GM18951 (cell line): ENCODE results near the gene TRIM33.
"Not testable (repeated sequence)": the region's sequence is repeated elsewhere in the genome, so short reads cannot be mapped to it uniquely, and the experiment has no call there.

ENCODE experiments used
- POLR2A ChIP-seq: IDR thresholded peaks from 4 replicates; pipeline ENCODE4 v1.6.1; 2011; ENCODE audit warnings: mild to moderate bottlenecking; ENCODE audit not compliant: insufficient read length, insufficient read depth; ENCODE audit errors: extremely low read depth
- in situ Hi-C: fragments of 300-500 bp; cut with MboI; formaldehyde crosslinking; loops from one replicate; pipeline ENCODE4 v1.12.0; 2022; ENCODE audit warnings: low sequenced_read_pairs, mixed read lengths, inconsistent platforms; ENCODE audit not compliant: unreplicated experiment

Gene TRIM33

DNA sequence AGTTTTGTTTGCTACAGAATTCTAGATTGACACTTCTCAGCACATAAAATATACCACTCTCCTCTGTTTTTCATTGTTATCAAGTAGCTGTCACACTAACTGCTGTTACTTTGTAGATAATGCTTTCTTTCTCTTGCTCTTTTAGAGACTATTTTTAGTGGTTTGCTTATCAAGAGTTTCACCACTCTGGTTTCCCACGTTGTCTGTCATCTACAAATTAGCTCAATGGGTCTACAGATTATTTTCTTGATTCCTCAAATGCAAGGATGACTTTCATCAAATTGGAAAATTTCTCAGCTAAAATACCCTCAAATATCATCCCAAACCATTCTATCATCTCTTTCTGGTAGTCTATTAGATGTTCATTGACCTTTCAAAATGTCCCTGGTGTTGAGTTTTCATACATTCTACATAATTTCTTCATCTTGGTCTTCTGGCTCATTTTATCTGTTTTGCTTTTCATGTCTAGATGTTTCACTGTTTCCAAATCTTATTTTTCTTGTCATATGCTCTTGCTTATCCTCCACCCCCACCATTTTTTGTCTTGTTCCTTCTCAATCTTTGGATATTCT lies 122.5 kb downstream of the TRIM33 start:
- TF ChIP-seq POLR2A, result no peak

GRCh38 chr1:114387585-114387984 lies 123.4 kb downstream of the TRIM33 start:
- in situ Hi-C loops, result not testable (repeated sequence)

More for the DNA sequence above, 122.5 kb downstream of the TRIM33 start:
- in situ Hi-C loops, result no loop called here

- in situ Hi-C loops, result no loop called here
- no peak for TF ChIP-seq POLR2A
Measured at GRCh38 chr1:114387010-114387360, 124.0 kb downstream of the TRIM33 start.

GRCh38 chr1:114386129-114387009 lies 124.6 kb downstream of the TRIM33 start:
- in situ Hi-C loops, result no loop called here
- no peak for TF ChIP-seq POLR2A

DNA sequence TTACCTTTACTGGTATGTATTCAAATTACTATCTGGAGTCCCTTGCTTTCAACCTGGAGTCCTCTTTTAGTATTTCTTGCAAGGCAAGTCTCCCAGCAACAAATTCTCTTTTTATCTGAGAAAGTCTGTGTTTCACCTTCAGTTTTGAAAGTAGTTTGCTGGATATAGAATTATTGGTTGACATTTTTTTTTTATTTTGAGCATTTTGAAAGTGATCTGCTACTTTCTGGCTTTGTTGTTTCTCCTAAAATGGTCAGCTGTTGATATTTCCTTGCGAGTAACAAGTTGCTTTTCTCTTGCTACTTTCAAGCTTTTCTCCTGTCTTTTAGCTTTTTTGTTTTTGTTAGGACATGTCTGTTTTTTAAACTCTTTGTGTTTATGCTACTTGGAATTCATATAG lies 126.1 kb downstream of the TRIM33 start:
- in situ Hi-C loops, result no loop called here
- TF ChIP-seq POLR2A, result no peak

- in situ Hi-C loops, result loop anchor here (10.0 kb wide), 1 partner anchor 155 kb away; no protein-coding TSS in a partner anchor
- no peak for TF ChIP-seq POLR2A
Measured at GRCh38 chr1:114379987-114380386, 131.0 kb downstream of the TRIM33 start.

DNA sequence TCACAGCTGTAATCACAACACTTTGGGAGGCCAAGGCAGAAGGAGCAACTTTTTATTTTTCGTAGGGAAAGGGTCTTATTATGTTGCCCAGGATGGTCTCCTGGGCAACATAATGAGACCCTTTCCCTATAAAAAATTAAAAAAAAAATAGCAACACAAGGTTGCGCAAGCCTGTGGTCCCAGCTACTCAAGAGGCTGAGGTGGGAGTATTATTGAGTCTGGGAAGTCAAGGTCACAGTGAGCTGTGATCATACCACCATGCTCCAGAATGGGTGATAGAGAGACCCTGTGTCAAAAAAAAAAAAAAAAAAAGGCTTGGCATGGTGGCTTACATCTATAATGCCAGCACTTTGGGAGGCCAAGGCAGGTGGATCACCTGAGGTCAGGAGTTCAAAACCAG lies 131.6 kb downstream of the TRIM33 start:
- in situ Hi-C loops, result loop anchor here (10.0 kb wide), 1 partner anchor 155 kb away; no protein-coding TSS in a partner anchor
- TF ChIP-seq POLR2A, result no peak

DNA sequence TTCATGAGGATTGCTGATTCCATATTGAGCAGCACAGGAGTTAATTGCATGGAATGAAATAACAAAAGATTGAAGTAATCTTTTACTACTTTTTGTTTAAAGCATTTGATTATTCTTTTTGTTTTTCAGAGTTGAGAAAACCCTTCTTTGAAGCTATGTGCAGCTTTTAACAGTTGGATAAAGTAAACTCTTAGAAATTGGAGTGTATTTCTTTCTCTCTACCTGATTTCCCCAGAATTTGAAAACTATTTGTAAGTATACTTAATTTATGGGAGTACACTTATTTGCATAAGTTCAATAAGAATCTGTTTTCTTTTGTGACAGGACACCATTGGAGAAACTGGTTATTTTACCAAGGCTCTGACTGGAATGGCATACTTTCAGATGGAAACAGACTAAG lies 133.6 kb downstream of the TRIM33 start:
- in situ Hi-C loops, result loop anchor here (10.0 kb wide), 1 partner anchor 157 kb away; no protein-coding TSS in a partner anchor

DNA sequence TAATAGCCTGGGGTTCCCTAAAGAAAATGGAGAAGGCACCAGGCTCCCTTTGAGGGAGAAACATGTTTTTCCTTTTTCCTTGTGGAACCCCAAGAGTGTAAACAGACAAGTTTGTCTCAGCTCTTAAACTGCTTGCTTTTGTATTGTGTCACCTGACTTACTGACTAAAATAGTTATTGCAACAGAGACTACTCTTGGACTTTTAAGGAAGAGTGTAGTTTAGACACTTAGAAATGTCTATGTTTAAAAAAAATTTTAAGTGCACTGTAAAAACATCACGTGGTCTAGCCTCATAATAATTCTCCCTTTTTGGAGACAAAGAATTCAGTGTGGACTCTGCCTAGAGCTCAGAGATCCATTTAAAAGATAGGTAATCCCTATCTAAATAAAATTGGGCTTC lies 141.1 kb downstream of the TRIM33 start:
- TF ChIP-seq POLR2A, result no peak
- in situ Hi-C loops, result loop anchor here (10.0 kb wide), 1 partner anchor 165 kb away; no protein-coding TSS in a partner anchor

More for the DNA sequence above, 133.6 kb downstream of the TRIM33 start:
- TF ChIP-seq POLR2A, result no peak

DNA sequence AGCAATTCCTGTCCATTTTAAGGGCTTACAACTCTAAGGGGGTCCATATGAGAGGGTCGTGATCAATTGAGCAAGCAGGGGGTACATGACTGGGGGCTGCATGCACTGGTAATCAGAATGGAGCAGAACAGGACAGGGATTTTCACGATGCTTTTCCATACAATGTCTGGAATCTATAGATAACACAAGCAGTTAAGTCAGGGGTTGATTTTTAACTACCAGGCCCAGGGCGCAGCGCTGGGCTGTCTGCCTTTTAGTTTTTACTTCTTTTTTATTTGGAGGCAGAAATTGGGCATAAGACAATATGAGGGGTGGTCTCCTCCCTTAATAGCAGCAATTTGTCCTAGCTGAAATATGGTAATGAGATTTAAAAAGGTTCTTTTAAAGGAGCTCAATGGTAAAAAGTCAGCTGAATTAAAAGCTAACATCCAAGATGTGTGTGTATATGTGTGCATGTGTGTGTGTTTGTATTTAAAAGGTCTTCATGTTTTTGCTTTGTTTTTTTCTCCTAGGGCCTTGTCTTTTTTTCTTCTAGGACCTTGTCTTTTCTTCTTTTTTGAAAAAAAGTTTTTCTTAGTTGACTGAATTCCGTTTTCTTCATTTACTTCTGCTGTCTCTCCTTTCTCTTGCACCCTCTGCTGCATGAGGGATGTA lies 141.6 kb downstream of the TRIM33 start:
- in situ Hi-C loops, result not testable (repeated sequence)

DNA sequence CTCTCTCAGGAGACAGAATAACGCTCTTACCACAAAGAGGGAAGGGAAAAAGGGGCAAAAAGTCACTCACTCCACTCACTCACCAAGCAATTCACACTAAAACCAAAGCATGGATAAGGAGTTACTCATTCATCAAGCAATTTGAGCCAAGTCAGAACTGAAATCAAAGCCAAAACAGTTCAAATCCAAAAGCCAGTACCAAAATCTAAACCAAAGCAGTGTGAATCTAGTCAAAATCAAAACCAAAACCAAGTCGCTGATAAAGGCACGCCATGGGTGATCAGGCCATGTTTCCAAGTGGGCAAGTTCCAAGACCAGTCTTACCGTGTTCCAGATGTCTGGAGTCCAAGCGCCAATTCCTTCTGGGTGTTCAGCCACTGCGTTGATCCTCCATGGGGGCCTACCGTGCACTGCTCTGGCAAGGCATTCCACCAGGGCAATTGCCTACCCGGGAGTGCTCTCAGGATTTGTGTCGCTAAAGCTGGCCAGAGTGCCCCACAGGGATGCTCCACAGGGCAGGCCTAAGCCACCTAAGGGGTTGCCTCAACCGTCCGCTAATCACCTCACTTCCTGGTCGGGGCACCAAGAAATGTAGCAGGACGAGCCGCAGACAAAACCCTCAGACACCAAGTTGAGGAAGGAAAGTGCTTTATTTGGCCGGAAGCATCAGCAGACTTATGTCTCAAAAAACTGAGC lies 142.3 kb downstream of the TRIM33 start:
- no peak for TF ChIP-seq POLR2A
- in situ Hi-C loops, result no loop called here

DNA sequence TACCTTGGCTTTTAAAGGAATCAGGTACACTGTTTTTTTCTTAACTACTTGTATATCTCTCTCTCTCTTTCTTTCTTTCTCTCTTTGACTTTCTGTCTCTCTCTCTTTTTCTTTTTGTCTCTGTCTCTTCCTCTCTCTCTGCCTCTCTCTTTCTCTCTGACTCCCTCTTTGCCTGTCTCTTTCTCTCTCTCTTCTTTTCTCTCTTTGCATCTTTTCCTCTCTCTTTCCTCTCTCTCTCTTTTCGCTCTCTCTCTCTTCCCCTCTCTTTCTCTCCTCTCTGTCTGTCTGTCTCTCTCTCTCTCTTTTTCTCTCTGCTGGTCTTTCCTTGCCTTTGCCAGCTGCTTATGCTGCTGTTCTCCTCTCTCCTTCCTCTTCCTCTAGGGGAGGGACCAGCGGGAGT lies 143.2 kb downstream of the TRIM33 start:
- no peak for TF ChIP-seq POLR2A
- in situ Hi-C loops, result no loop called here

DNA sequence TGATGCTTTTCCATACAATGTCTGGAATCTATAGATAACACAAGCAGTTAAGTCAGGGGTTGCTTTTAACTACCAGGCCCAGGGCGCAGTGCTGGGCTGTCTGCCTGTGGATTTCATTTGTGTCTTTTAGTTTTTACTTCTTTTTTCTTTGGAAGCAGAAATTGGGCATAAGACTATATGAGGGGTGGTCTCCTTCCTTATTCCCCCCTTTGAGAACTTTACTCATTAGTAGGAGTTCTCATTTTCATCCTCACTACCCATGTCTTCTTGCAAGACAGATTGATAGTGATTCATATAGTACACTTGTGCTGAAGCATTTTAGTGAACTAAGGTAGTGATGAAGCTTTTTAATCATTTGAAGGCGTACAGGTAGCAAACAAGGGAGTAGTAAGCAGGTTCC lies 147.8 kb downstream of the TRIM33 start:
- in situ Hi-C loops, result not testable (repeated sequence)
